ENCODE measurements around the gene DPP10.

DNA sequence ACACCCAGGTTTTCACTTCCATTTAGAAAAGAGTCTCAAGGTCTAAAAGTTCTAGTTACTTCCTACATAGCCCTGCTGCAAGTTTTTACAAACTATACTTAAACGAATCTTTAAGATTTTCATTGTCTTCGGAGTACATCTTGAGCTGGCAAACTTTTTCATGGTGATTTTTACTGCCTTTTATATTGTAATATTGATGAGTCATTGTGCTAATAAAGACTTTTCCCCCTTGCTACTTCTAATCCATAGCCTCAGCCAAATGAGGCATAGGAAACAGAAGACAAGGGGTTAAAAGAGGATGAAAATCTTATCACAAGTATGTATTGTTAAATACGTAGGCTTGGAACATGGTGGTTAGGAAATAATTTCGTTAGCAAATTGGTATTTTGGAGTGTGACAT lies 4.1 kb downstream of the DPP10 start:
- TF ChIP-seq ZBTB21 (tag by site-specific recombination; IDR thresholded peaks at IDR 0.05) (no peak), ZNF785 (tag by site-specific recombination; IDR thresholded peaks at IDR 0.05) (no peak), ZBTB8A (tag by site-specific recombination; IDR thresholded peaks at IDR 0.05) (no peak), ZNF677 (tag by site-specific recombination; IDR thresholded peaks at IDR 0.05) (no peak), ZNF416 (tag by site-specific recombination; IDR thresholded peaks at IDR 0.05) (no peak), ZNF670 (tag by site-specific recombination; IDR thresholded peaks at IDR 0.05; ENCODE audit: low read depth) (no peak)
- TF ChIP-seq, protein P1, sequence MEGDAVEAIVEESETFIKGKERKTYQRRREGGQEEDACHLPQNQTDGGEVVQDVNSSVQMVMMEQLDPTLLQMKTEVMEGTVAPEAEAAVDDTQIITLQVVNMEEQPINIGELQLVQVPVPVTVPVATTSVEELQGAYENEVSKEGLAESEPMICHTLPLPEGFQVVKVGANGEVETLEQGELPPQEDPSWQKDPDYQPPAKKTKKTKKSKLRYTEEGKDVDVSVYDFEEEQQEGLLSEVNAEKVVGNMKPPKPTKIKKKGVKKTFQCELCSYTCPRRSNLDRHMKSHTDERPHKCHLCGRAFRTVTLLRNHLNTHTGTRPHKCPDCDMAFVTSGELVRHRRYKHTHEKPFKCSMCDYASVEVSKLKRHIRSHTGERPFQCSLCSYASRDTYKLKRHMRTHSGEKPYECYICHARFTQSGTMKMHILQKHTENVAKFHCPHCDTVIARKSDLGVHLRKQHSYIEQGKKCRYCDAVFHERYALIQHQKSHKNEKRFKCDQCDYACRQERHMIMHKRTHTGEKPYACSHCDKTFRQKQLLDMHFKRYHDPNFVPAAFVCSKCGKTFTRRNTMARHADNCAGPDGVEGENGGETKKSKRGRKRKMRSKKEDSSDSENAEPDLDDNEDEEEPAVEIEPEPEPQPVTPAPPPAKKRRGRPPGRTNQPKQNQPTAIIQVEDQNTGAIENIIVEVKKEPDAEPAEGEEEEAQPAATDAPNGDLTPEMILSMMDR (tag by site-specific recombination; IDR thresholded peaks at IDR 0.05) = no peak
- TF ChIP-seq, protein P2, sequence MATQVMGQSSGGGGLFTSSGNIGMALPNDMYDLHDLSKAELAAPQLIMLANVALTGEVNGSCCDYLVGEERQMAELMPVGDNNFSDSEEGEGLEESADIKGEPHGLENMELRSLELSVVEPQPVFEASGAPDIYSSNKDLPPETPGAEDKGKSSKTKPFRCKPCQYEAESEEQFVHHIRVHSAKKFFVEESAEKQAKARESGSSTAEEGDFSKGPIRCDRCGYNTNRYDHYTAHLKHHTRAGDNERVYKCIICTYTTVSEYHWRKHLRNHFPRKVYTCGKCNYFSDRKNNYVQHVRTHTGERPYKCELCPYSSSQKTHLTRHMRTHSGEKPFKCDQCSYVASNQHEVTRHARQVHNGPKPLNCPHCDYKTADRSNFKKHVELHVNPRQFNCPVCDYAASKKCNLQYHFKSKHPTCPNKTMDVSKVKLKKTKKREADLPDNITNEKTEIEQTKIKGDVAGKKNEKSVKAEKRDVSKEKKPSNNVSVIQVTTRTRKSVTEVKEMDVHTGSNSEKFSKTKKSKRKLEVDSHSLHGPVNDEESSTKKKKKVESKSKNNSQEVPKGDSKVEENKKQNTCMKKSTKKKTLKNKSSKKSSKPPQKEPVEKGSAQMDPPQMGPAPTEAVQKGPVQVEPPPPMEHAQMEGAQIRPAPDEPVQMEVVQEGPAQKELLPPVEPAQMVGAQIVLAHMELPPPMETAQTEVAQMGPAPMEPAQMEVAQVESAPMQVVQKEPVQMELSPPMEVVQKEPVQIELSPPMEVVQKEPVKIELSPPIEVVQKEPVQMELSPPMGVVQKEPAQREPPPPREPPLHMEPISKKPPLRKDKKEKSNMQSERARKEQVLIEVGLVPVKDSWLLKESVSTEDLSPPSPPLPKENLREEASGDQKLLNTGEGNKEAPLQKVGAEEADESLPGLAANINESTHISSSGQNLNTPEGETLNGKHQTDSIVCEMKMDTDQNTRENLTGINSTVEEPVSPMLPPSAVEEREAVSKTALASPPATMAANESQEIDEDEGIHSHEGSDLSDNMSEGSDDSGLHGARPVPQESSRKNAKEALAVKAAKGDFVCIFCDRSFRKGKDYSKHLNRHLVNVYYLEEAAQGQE (tag by site-specific recombination; IDR thresholded peaks at IDR 0.05) = no peak
